Measurements from ENCODE around the gene ZNF93.

- TF ChIP-seq CTCF (conservative IDR thresholded peaks at IDR 0.05; ENCODE audit: low read depth, low read length) = no peak
- TF ChIP-seq EZH2 (IDR thresholded peaks at IDR 0.05; ENCODE audit: borderline replicate concordance, low read depth, low read length, poor library complexity, severe bottlenecking) = no peak
Measured at GRCh38 chr19:19884583-19884982, 16.2 kb upstream of the ZNF93 start.

All from A673 (cell line).